GDM1 (cell line): Measurements from ENCODE around the gene ATP11A.

Experiments
- DNase-seq: peaks from one replicate; lab custom pipeline; 2025; lab: John Stamatoyannopoulos, UW

The ATP11A gene

DNA sequence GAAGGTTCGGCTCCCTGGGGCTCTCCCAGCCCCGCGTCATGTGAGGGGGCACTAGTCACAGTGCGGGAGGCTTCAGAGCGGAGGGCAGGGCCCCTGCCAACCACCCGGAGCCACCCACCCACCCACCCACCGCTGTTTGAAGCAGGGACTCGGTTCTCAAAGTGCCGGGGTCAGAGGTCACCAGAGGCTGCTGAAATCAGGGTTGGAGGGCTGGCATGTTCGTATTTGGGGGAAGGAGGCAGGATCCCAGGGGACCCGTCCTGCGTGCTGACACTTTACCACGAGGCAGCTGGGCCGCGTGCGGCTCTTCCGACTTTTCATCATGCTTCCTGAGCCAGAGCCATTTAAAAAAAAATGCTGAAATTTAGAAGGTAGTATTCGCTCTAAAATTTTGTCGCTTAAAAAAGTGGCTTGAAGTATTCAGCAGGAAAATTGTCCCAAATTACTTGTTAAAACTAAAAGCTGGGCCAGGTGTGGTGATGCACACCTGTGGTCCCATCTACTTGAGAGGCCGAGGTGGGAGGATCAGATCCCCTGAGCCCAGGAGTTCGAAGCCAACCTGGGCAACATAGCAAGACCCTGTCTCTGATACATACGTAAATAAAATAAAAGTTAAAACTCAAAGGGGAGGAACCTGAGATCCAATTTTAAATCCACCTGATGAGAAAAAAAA is 21.2 kb downstream of the ATP11A start:
- no peak for DNase-seq

DNA sequence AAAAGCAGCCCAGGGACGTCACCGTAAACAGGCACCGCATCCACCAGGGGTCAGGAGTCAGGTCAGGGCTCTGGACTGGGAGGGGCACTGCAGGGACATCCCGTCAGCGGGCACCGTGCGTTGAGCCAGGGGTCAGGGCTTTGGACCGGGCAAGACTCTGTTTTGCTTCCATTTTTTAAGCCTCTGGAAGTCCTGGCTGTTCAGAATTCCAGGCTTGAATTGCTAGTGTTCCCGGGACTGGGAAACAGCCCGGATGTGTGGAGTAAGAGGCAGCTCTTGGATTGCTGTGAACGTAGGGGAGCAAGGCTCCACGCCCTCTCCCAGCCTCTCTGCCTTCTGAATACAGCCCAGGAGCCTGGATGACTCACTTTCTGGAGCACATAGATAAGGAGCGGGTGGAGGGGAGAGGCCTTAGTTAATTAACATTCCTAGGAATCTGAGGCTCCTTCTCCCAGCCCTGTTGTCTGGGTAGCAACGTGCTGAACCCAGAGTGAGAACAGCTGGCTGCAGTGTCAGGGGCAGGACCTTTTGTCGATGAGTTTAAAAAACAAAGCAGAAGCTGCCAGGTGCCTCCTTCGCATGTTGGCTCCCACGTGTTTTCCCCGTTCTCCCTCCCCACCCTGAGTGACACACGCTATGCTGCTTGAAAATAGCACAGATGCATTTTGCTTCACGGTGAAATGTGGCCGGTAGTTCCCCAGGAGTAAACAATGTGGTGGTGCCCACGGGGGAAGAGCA is 21.9 kb downstream of the ATP11A start:
- DNase-seq: peak; percentile 27

DNA sequence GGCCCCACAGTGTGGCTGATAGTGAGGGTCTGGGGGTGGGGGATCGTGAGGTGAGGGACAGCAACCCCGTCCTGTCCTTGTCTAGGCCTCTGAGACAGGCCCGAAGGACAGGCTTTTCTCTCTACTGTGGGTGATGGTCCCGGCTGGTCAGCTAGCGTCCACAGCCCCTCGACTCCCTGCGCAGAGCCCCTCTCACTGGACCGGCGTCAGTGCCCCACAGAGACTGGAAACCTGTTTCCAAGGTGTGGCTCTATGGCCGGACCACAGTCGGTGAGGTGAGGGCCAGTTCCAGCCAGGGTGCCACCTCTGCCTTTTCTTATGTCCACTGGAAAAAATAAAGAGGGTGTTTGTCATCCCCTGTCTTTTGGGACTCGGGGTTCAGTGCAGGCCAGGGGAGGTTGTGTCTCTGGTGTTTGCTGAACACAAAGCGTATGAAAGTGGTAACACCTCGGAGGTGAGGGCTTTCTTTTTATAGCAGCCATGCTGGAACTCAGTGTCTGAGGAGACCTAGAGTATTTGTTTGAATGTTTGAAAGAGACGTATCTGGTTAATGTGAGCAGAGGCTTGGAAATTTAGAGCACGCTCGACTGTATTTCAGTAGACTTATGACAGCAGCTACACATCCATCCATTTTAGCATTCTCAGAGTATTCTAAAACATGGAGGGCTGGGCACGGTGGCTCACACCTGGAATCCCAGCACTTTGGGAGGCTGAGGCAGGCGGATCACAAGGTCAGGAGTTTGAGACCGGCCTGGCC is 22.8 kb downstream of the ATP11A start:
- DNase-seq: no peak

DNA sequence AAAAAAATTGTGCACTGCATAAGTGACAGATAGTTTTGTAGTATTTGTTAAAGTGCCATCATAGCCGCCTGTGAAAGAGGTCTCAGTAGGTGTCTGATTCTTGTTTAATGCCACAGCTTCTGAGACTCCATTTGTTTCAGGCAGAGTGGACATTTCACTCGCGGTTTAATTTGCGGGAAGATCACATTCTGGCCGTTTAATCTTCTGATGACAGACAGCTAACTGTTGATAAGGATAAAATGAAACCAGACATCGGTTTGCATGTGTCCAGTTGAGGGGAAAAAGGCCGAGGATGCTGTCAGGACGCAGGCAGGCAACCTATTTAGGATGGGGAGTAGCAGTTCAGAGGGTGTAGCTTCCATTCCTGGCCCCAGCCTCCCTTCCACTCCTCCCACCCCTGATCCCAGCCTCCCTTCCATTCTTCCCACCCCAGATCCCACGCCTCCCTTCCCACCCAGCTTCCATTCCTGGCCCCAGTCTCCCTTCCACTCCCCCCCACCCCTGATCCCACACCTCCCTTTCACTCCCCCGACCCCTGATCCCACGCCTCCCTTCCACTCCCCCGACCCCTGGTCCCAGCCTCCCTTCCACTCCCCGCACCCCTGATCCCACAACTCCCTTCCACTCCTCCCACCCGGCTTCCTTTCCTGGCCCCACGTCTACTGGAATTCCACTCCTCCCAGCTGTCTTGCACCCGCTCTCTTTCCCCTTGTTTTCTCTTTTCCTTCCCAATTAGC is 23.8 kb downstream of the ATP11A start:
- no peak for DNase-seq

DNA sequence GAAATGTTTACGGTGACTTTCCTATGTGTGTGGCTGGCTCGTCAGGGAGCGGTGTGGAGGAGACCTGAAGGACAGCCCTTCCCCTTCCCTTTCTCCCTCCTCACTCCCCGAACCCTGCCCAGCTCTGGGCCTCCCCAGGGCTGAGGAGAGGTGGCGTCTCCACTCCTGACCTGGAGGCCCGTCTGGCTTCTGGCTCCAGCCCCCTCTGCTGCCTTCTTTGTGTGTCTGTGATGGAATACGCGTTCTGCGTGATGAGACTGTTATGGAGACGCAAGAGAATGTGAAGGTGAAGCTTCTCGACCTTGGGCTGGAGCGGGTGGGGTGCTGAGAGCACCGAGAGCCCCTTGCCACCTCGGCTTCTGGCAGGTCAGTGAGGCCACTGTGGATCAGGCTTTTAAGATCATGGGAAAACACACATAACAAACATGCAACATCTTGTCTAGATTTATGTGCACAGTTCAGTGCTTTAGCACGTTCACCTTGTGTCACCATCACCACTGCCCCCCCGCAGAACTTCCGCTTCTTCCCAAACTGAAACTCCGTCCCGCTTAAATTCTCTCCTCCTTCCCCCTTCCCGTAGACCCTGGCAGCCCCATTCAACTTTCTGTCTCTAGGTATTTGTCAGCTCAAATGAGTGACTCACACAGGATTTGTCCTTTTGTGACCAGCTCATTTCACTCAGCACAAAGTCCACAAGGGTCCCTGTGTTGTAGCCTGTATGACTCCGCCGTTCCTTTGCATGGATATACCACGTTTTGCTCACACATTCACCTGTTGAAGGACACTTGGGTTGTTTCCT is 24.7 kb downstream of the ATP11A start:
- DNase-seq: no peak

DNA sequence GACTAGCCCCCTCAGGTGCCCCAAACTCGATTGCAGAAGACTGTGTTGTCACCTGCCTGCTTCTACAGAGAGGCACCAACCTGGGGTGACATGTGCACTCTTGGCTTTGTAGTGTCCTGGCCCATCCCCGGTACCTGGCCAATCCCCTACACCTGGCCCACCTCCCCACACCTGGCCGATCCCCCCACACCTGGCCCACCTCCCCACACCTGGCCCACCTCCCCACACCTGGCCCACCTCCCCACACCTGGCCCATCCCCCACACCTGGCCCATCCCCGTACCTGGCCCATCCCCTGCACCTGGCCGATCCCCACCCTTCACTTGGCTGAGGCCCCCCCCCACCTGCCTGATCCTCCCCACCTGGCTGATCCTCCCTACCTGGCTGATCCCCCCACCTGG is 25.4 kb downstream of the ATP11A start:
- DNase-seq: no peak

DNA sequence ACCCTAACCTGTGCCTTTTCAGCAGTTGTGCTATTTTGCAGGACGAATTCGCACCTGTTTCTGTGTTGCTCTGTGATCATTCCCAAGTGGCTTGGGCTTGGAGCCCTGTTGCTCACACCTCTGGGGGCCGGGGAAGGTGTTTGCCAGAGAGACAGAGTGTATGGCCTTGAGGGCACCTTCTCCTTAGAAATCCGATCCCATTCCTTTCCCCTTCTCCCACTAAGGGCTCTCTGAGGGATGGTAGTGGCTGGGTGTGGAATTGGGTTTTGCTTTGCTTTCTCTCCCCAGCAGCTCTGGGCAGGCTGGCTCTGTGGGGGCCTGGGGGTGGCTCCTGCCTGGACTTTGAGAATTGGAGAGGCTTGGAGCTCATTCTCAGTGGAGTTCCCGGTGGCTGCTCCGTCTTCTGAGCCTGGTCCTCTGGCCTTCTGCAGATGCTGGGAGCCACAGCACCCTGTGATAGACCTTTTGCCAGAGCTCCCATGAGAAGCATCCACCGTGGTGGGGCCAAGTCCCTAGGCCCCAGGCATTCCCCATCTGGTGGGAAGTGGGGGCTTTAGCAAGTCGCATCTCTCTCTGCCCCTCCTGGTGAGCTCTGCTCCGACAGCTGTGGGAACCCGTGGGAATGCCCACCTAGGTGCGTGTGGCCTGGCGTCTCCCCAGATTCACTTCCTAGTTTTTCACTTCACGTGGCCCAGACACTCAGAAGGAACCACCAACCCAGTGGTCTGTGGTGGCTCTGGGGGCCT is 26.1 kb downstream of the ATP11A start:
- no peak for DNase-seq

DNA sequence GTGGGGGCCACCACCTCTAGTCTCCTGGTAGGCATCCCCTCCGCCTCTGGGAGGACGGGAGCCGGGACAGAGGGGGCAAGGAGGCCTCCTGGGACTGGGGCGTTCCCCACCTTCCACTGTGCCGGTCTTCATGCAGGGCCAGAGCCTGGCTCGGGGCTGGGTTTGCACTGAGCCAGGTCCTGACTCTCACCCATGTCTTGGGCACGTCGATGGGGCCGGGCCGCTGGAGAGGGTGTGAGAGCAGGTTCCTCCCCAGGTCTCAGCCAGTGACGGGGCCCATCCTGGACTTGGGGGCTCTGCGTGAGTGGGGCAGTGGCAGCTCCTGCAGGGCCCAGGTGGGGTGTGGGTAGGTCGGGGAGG is 26.6 kb downstream of the ATP11A start:
- no peak for DNase-seq

DNA sequence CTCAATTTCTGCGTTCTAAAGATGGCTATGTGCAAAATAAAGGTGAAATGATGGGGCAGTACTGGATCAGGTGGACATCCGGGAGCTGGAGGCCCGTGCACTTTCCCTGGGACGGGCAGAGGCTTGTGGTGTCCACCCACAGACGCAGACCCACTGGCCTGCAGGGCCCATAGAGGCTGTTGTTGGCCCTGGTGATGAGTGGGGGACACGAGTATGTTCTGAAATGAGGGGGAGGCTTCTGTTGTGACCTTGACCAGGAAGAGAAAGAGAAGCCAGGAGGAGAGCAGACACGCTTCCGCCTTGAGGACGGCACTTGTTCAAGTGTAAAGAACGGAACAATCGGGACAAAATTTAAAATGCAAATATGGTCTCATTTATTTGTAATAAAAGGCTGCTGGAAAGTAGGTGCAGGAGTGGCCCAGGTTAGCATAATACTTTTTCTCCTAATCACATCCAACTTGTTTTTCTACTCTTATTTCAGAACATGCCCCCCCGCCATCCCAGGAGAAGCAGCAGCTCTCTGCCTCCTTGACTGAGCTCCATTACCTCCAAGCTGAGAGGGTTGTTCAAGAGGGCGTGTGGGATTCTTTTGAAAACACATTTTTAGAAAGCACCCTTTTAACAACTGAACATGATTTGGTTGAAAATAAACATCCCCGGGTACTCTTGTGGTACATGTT is 27.1 kb downstream of the ATP11A start:
- no peak for DNase-seq

DNA sequence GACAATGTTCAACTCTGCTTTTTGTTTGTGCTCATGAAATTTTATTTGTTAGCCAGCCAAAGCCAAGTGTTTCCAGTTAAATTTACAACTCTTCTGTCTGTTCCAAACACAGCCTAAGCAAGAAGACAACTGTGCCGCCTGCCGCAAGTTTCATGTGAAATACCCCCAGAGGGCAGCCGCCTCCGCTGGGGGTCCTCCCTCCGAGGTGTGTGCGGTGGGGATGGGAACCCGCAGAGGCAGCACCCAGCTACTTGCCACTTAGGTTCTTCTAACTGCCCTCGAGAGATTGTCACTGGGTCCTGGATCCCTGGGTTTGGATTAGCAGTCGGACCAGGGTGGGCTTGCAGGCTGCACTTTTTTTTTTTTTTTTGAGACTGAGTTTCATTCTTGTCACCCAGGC is 28.5 kb downstream of the ATP11A start:
- no peak for DNase-seq

DNA sequence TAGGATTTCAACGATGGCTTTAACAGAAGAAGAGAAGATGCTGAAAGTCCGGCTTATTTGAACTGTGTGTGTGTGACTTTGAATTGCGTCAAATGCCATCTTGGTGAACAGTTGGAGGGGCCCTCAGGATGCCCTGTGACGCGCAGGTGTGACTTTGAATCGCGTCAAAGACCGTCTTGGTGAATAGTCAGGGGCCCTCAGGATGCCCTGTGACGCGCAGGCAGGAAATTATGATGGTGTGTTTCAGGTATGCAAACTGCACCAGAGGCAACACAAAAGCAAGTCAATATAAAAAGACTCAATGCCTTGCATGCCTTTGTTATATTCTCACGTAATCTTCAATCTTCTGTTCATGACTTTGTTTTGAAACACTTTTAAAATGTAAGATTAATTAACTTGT is 29.2 kb downstream of the ATP11A start:
- no peak for DNase-seq

DNA sequence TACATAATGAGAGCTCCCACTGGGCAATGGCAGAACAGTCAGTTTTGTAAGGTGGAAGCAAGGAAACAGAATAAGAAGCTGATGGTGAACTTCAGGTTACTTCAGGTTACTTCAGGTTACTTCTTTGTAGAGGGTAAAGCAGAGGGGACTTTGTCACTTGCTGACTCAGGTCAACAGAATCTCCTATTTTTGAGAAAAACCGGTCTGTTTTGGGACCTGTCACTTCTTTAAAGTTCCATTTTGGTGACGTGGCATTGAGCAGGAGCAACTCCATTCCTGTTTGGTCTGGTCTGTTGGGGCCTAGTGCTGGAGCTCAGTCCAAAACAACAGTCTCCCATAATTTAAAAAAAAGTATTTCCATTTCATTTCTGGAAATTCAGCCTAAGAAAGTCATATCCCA is 29.7 kb downstream of the ATP11A start:
- DNase-seq: no peak

DNA sequence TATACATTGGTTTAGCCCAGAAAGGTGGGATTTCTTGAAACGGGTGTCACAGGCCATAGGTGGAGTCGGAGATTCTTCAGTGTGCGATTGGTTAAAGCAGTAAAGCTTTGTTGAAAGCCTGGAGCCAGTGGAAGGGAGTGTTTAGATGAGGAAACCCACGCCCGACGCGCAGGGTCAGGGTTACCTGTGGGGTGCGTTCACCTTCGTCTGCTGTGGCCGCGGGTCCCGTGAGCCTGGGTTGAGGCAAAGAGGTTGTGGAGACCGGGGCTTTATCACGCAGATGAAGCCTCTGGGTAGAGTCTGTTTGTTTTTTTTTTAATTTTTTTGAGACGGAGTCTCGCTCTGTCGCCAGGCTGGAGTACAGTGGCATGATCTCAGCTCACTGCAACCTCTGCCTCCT is 30.4 kb downstream of the ATP11A start:
- DNase-seq: no peak

DNA sequence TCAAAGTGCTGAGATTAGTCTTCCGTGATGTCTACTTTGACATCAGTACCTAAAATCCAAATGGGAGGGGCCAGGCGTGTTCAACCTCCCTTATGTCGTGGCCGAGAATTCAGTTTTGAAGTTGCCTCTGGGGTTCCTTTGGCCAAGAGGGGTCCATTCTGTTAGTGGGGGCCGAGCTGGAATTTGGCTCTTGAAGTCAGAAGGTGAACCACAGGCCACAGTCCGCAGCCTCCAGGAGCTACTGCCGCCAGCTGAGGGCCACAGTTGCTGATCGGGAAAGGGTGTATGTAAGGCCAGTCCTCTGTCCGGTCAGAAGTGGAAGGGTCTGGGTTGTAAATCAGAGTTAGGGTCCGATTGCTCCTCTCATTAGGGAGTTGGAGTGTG is 31.0 kb downstream of the ATP11A start:
- no peak for DNase-seq

DNA sequence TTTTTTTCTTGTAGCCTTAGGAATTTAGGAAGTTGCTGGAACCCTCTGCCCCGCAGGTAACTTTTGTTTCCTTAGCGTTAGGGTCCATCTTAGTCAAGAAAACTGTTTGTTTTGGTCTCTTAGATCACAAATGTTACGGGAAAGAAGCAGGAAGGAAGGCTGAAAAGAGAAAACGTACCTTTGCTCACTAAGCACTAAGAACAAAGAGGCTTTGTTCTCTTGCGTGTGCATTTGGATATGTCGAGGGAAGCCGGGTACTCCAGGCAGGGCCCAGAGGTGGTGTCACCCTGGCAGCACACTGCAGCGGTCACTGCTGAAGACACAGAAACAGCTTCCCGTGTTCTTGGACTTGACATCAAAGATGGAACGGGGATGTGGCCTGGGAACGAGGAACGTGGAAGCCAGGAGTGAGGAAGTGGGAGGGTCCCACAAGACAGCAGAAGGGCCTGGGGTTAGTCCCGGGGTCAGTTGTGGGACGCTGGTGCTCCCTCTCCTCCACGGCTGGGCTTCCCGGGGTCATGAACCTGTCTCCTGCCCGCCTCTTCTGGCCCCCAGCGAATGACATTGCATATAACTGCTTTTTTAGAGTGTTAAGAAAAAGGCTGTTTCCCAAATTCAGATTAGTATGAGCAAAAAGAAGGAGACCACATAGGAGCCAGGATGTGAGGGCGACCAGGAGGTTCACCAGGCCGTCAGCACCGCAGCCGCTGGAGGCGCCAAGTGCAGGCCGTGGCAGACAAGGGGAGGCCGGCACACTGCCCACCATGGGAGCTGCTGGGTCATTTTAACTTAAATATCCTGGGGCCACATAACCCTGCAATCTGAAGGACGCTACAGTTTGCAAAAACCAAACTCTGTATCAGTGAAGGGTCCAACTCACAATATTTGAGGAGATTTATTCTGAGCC is 31.6 kb downstream of the ATP11A start:
- no peak for DNase-seq

DNA sequence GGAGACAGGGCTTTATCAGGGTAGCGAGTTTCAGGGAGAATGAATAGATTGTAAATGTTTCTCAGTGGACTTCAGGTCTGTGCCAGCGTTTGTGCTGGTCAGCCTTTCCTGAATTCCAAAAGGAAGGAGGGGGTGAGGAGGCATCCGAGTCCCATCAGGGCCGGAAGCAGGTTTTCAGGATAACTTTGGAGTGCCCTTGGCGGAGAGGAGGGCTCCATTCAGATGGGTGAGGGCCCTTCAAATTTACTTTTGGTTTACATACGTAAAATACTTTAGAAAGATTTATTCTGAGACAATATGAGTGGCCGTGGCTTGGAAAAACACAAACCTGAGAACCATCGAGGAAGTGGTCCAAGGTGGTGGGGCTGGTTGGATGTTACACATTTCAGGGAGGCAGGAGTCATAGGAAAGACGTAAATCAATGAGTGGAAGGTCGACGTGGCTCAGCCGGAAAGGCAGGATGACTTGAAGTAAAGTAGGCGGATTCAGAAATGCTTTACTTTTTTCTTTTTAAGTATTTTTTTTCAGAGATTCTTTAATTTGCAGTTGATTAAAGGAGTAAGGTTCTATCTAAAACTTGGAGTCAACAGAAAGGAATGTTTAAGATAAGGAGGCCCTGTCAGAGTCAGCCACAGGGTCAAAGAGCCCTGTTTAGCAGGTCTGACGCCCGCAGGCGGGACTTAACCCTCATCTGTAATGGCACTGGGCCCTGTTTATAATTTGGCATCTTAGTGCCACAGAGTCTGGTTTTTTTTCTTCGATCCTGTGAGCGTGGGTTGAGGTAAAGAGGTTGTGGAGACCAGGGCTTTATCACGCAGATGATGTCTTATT is 32.8 kb downstream of the ATP11A start:
- DNase-seq: no peak

DNA sequence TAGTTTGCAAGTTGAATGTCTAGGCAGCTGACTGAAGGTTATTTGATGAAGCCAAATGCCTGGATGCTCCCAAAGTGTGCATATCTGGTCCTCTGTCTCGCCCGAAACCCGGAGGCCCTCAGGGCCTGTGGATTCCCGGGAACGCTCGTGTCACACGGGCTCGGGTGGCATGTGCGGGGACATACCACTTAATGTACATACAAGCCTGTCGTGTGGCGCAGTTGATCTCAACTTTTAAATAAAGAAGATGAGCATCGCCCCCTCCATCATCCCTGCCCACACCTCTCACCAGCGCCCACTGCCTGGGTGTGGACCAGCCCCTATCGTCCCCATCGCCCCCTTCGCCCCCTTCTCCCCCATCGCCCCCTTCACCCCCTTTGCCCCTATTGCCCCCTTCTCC is 33.9 kb downstream of the ATP11A start:
- DNase-seq: no peak

DNA sequence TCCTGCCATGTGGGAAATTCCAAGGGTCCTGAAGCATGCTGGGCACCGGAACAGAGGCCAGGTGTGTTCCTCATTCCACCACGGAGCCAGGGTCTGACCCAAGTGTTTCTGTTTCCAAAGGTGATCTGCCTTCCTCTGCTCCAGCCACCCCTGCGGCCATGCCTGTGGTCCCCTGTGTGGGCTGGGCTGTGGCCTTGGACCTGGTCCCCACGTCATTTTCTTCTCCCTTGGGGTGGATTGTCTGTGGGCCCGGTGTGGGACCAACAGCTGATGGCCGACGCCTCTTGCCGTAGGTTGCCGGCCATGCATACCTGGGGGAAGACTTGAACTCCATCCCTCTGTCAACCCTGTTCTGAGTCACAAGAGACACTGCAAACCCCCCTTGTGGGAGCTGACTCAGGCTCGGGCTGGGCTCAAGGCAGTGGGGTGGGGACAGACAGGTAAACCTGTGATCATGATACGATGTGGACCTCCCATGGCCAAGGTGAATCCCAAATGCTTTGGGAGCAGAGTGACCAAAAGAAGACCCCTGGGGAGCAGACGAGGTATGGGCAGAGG is 35.0 kb downstream of the ATP11A start:
- no peak for DNase-seq
